B cell (primary cell): ENCODE data around the gene CACNA2D3.

ENCODE experiments used
- EZH2 ChIP-seq: IDR thresholded peaks from 2 replicates; pipeline ENCODE4 v1.6.1; 2012; ENCODE audit warnings: borderline replicate concordance, low read depth, mild to moderate bottlenecking, moderate library complexity, low read length; ENCODE audit not compliant: insufficient read depth, poor library complexity, severe bottlenecking
- TF ChIP-seq, protein P1 (sequence below): fragments of 200-600 bp; IDR thresholded peaks from one replicate; pipeline ENCODE4 v1.8.0; 2022; ENCODE audit warnings: antibody characterized with exemption, mild to moderate bottlenecking

DNA sequence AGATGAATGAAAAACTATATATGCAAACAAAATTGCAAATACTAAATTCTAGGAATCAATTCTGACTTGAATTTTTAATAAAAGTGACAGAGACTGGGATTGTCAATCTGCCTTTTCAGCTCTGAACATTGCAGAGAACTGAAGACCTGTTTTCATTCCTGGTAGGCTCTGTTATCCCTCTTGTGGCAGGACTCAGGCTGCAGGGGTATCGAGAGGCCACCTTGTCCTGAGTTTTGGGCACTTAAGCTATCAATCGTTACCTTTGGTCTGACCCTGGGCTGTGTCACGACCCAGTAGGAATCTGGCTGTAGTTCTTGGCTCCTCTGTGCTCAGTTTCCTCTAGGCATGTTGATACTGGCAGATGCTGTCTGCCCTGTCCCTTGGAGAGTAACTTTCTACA, 238.0 kb downstream of the CACNA2D3 start:
- TF ChIP-seq, protein P1, sequence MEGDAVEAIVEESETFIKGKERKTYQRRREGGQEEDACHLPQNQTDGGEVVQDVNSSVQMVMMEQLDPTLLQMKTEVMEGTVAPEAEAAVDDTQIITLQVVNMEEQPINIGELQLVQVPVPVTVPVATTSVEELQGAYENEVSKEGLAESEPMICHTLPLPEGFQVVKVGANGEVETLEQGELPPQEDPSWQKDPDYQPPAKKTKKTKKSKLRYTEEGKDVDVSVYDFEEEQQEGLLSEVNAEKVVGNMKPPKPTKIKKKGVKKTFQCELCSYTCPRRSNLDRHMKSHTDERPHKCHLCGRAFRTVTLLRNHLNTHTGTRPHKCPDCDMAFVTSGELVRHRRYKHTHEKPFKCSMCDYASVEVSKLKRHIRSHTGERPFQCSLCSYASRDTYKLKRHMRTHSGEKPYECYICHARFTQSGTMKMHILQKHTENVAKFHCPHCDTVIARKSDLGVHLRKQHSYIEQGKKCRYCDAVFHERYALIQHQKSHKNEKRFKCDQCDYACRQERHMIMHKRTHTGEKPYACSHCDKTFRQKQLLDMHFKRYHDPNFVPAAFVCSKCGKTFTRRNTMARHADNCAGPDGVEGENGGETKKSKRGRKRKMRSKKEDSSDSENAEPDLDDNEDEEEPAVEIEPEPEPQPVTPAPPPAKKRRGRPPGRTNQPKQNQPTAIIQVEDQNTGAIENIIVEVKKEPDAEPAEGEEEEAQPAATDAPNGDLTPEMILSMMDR: no peak
- TF ChIP-seq EZH2: no peak
